ENCODE results near the gene SLC30A1. TPM values are rescaled to one million over a fixed set of nuclear protein-coding genes. Genes with fewer than 3 reads are reported as not detected.

SLC30A1 gene
- total and polyA plus RNA-seq, 2 of the 8 experiments (the other 6 are each of a cell fraction or from before 2014, with no cell fraction given) = 4.5 to 14.0 TPM

- TF ChIP-seq CHD7 (IDR thresholded peaks at IDR 0.05; ENCODE audit: insufficient replicate concordance, low read length) (no peak), CREB1 (IDR thresholded peaks at IDR 0.05) (peak; percentile 83), BCL11A (IDR thresholded peaks at IDR 0.05; ENCODE audit: low read depth in 2 of 2, low read length in 2 of 2) (no peak), FOSL1 (IDR thresholded peaks at IDR 0.05; ENCODE audit: insufficient read depth, low read depth, low read length) (no peak), ATF3 (IDR thresholded peaks at IDR 0.05; ENCODE audit: insufficient read depth, low read depth, low read length) (no peak), MAFK (IDR thresholded peaks at IDR 0.05; ENCODE audit: low read depth, low read length) (no peak), EZH2 (IDR thresholded peaks at IDR 0.05; ENCODE audit: low read depth, low read length, severe bottlenecking) (no peak), TBP (IDR thresholded peaks at IDR 0.05; ENCODE audit: low read depth, low read length) (peak; percentile 83), CBX8 (IDR thresholded peaks at IDR 0.05; ENCODE audit: borderline replicate concordance, low read depth, low read length) (no peak), JUN (IDR thresholded peaks at IDR 0.05; ENCODE audit: low read depth, low read length) (no peak)
These were observed at the start of gene SLC30A1 (continued) for GRCh38 chr1:211578640-211579439.
